Measurements from ENCODE around the gene CTSZ. TPM values are rescaled to one million over a fixed set of nuclear protein-coding genes. Genes with fewer than 3 reads are reported as not detected.
"Not testable (repeated sequence)": the region's sequence is repeated elsewhere in the genome, so short reads cannot be mapped to it uniquely, and the experiment has no call there.

The CTSZ gene
- total RNA-seq, 1 donor from 2014 or later: 50.7 TPM

DNA sequence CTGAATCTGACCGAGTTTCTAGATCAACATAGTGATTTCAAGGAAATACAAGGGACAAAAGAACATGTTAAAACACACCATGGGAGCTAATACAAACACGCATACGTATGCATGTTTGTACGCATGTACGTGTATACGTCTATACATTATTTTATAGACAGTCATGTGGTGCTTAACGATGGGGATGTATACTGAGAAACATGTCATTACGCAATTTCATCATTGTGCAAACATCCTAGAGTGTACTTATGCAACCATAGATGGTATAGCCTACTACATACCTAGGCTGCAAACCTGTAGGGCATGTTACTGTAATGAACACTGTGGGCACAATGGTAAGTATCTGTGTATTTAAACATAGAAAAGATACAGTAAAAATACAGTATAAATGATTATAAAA, 51.0 kb downstream of the CTSZ start:
- intact Hi-C loops (cut with micrococcal nuclease): no loop called here

DNA sequence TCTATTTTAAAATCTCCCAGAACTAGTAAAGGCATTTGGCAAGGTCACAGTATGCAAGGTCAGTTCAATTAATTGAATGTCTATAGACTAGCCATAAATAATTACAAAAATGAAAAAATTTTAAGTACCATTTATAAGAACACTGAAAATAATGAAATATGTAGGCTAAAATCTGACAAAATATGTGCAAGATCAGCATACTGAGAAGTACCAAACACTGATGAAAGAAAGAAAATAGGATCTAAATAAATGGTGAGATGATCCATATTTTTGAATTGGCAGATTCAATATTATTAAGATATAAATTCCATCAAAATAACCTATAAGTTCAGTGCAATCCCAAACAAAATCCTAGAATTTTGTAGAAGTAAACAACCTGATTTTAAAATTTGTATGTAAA, 54.0 kb downstream of the CTSZ start:
- intact Hi-C loops (cut with micrococcal nuclease): no loop called here

DNA sequence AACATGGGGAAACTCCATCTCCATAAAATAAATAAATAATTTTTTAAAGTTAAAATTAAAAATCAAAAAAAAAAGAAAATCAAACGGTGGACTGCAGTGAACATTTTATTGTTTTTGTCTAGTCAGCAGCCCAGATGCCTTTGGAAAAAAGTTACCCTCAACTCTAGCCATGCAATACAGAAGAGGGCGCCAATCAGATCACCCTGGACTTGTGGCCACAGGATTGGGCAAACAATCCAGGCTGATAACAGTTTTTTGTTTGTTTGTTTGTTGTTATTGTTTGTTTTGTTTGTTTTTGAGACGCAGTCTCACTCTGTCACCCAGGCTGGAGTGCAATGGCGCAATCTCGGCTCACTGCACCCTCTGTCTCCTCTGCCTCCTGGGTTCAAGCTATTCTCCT, 56.5 kb downstream of the CTSZ start:
- intact Hi-C loops (cut with micrococcal nuclease): no loop called here

DNA sequence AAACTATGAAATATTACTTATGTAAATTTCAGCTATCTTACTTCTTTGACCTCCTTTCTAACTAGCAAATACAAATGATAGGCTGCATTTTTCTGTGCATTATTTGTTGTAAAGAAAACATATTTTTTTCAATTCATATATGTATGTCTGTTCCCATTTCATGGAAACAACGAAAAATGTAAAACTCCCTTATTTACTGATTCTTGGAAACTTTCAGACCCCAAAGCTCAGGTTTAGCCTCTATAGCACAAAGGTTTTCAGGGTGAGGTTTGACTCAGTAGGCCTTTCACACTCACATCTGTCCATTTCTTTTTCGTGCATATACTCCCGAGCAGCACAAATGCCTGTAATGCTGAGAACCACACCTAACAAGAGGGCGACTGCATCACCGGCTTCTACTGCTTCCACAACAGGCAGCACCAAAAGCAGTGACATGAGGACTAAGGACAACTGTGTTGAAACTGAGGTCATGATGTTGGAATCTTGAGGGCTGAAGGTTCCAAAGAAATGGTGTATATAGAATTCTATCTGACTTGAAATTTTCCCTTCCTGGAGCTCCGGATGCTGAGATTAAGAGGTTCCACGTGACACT, 59.2 kb downstream of the CTSZ start:
- intact Hi-C loops (cut with micrococcal nuclease): not testable (repeated sequence)

DNA sequence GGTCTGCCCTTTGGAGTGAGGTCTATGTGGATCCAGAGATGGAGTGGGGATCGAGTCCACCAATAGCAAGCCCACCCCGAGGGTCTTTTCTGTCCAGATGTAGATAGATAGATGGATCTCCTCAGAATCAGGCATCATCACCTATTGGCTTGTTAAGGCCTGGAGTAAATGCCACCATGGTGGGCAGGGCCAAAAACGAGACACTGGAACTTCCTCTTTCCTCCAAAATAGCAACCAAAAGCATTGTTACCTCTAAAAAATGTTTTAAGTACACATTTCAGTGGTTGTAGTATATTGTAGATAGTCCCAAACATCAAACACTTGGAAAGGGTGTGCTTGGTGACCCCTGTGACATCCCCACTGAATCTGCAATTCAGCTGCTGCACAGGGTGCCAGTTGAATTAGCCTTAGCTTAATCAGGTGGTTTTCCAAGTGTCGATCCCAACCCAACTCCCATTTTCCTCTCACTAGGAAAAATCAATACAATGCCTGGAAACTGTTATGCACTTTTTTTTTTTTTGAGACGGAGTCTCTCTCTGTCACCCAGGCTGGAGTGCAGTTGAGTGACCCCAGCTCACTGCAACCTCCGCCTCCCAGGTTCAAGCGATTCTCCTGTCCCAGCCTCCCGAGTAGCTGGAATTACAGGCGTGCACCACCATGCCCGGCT, 61.0 kb downstream of the CTSZ start:
- intact Hi-C loops (cut with micrococcal nuclease): no loop called here

Other genes with a start within 250 kb of the CTSZ start
- gene GNAS-AS1, start 156.4 kb downstream of the CTSZ start, total RNA-seq: 1.3 and 1.4 TPM in 2 replicates
- gene GNAS, start 154.5 kb downstream of the CTSZ start, total RNA-seq: 649 and 675 TPM in 2 replicates
- gene NELFCD, start 26.0 kb downstream of the CTSZ start, total RNA-seq: 73.7 and 77.7 TPM in 2 replicates
- not detected in 2 replicates for gene TUBB1, start 12.2 kb upstream of the CTSZ start, total RNA-seq
- 77.5 and 87.7 TPM in 2 replicates for gene ATP5F1E, start 25.1 kb upstream of the CTSZ start, total RNA-seq
- gene PRELID3B, start 35.5 kb upstream of the CTSZ start, total RNA-seq: 68.7 and 77.8 TPM in 2 replicates
- 6.4 TPM in 2 replicates for gene ZNF831, start 156.6 kb upstream of the CTSZ start, total RNA-seq